ENCODE results near the gene ARMC9. TPM values are rescaled to one million over a fixed set of nuclear protein-coding genes. Genes with fewer than 3 reads are reported as not detected.

Gene ARMC9
- total and polyA plus RNA-seq, 2 of the 13 experiments (the other 11 are each of a cell fraction or from before 2014, with no cell fraction given) = 9.1 to 12.8 TPM

- no peak for ATAC-seq
- H3K9ac ChIP-seq (ENCODE audit: insufficient read depth, low read depth, low read length) = no peak overlapping the region
- no peak overlapping the region for H3K4me3 ChIP-seq (replicated peaks in 1 of 3; ENCODE audit: insufficient read depth in 1 of 3, low read depth in 2 of 3, low read length in 3 of 3)
- intact Hi-C loops (cut with micrococcal nuclease; ENCODE audit: unreplicated experiment) (no loop called here), in situ Hi-C loops (cut with HindIII; ENCODE audit: extremely low pct_ligation_motif_present, low pct_unique_long_range_greater_than_20kb) (no loop called here)
- TF ChIP-seq RFX5 (IDR thresholded peaks at IDR 0.05; ENCODE audit: low read depth, low read length) (no peak), ZIK1 (CRISPR knock-in tag; IDR thresholded peaks at IDR 0.05; ENCODE audit: borderline replicate concordance, low read depth) (no peak), GABPA (IDR thresholded peaks at IDR 0.05; ENCODE audit: low read depth, low read length) (no peak), GABPA (CRISPR knock-in tag; IDR thresholded peaks at IDR 0.05; ENCODE audit: low read depth) (no peak), SKIL (CRISPR knock-in tag; IDR thresholded peaks at IDR 0.05; ENCODE audit: borderline replicate concordance) (no peak), ZNF781 (CRISPR knock-in tag; IDR thresholded peaks at IDR 0.05; ENCODE audit: borderline replicate concordance, not compliant biosample characterization) (no peak), THRA (CRISPR knock-in tag; IDR thresholded peaks at IDR 0.05; ENCODE audit: borderline replicate concordance) (no peak)
- H3K79me2 ChIP-seq (ENCODE audit: insufficient read depth, low read length) = no peaks in the 10 kb centered on the region
- H2AFZ ChIP-seq (ENCODE audit: low read length) = no peak overlapping the region
- peaks cover 0 to 23% of the 10 kb centered on the region in 2 experiments for H3K27me3 ChIP-seq (ENCODE audit: control insufficient read depth in 1 of 2, insufficient read depth in 2 of 2, low read length in 2 of 2)
- H3K36me3 ChIP-seq (replicated peaks in 1 of 2; ENCODE audit: control insufficient read depth in 1 of 2, insufficient read depth in 2 of 2, low read length in 2 of 2) = no peaks in the 10 kb centered on the region
- 31% methylated on average over 2 of the region's 2 CpGs for WGBS (ENCODE audit: low lambda C conversion rate)
- DNase-seq (ENCODE audit: low spot score) = no peak
- FAIRE-seq = no peak
- H3K9me3 ChIP-seq (ENCODE audit: low read length) = no peaks in the 10 kb centered on the region
- no peak overlapping the region for H3K4me2 ChIP-seq (ENCODE audit: low read depth, low read length)
- BruUV-seq (replicated peaks) = no TSS peak
- no peaks in the 10 kb centered on the region for H4K20me1 ChIP-seq (ENCODE audit: insufficient read depth, low read length)
- peaks cover 25% of the 10 kb centered on the region for H3K4me1 ChIP-seq (ENCODE audit: insufficient read depth, low read length)
- no peak overlapping the region for H3K27ac ChIP-seq (ENCODE audit: extremely low read length, insufficient read depth, low read length)
- POLR2A ChIA-PET = no interaction called here
- CTCF ChIA-PET (ENCODE audit: low intra/inter-chr PET ratio, low total read pairs) = no interaction called here
These were observed 186.5 kb downstream of the ARMC9 start for GRCh38 chr2:231384970-231385369.

Measured in HepG2 (cell line).